GM06990 (cell line): Measurements from ENCODE around the gene GPRIN2.

Experiments used
- DNase-seq: peaks from one replicate; pipeline ENCODE4 v3.0.0-alpha.2; 2011; ENCODE audit not compliant: insufficient read length; ENCODE audit errors: extremely low read depth
- H3K27me3 ChIP-seq: replicated peaks from 2 replicates; pipeline ENCODE4 v1.6.0; 2011; ENCODE audit warnings: low read length; ENCODE audit not compliant: control insufficient read depth, insufficient read depth
- H3K36me3 ChIP-seq: 2 replicates; pipeline ENCODE4 v1.5.1; 2011; ENCODE audit warnings: low read length; ENCODE audit not compliant: control insufficient read depth, insufficient read depth
- H3K4me3 ChIP-seq: replicated peaks from 2 replicates; pipeline ENCODE4 v1.5.1; 2011; ENCODE audit warnings: low read depth, mild to moderate bottlenecking, control low read depth, low read length
- CTCF ChIP-seq: IDR thresholded peaks from 2 replicates; pipeline ENCODE4 v1.5.1; 2011; ENCODE audit warnings: low read length, control low read depth, mild to moderate bottlenecking, inconsistent platforms; ENCODE audit not compliant: insufficient read depth, poor library complexity, severe bottlenecking

Gene GPRIN2

GRCh38 chr10:46557319-46558121 is 1.1 kb upstream of the GPRIN2 start:
- no peak overlapping the region for H3K4me3 ChIP-seq
- H3K27me3 ChIP-seq: peaks cover 2% of the 10 kb centered on the region; the same call in 1 of the 2 replicates
- no peak for DNase-seq
- H3K36me3 ChIP-seq: no peaks in the 10 kb centered on the region
- TF ChIP-seq CTCF: no peak

- no peak overlapping the region for H3K4me3 ChIP-seq
- no peak for DNase-seq
- no peak for TF ChIP-seq CTCF
- H3K36me3 ChIP-seq: no peaks in the 10 kb centered on the region
- H3K27me3 ChIP-seq: peaks cover 5% of the 10 kb centered on the region; the same call in 1 of the 2 replicates
Measured at GRCh38 chr10:46555713-46556514, 544 bp downstream of the GPRIN2 start.

GRCh38 chr10:46555366-46555712 is 1.1 kb downstream of the GPRIN2 start:
- TF ChIP-seq CTCF: no peak
- no peak overlapping the region for H3K4me3 ChIP-seq

GRCh38 chr10:46554166-46554781 is 2.2 kb downstream of the GPRIN2 start:
- Histone ChIP-seq H3K4me3 (no peak overlapping the region), H3K36me3 (no peaks in the 10 kb centered on the region), H3K27me3 (peaks cover 3% of the 10 kb centered on the region; the same call in 1 of the 2 replicates)
- DNase-seq: no peak
- TF ChIP-seq CTCF: no peak

More at GRCh38 chr10:46555366-46555712, 1.1 kb downstream of the GPRIN2 start:
- no peaks in the 10 kb centered on the region for H3K36me3 ChIP-seq
- H3K27me3 ChIP-seq: peaks cover 4% of the 10 kb centered on the region; the same call in 1 of the 2 replicates
- DNase-seq: no peak

GRCh38 chr10:46553238-46554049 is 3.0 kb downstream of the GPRIN2 start:
- Histone ChIP-seq H3K27me3 (peaks cover 3% of the 10 kb centered on the region; the same call in 1 of the 2 replicates), H3K36me3 (no peaks in the 10 kb centered on the region), H3K4me3 (no peak overlapping the region)
- DNase-seq: no peak
- no peak for TF ChIP-seq CTCF
